A549 (cell line): Measurements from ENCODE around the gene ARHGAP44. TPM values are rescaled to one million over a fixed set of nuclear protein-coding genes. Genes with fewer than 3 reads are reported as not detected.

Experiments
- ATAC-seq, 2 experiments: fragments of 200-7000 bp in 1 of 2; fragments of >200 bp in 1 of 2; cut with Nextera tagmentation in 1 of 2; cut with Tn5 transposase in 1 of 2; 3 replicates each; pipeline versions ENCODE4 v1.8.0 to v1.9.1; 2018 to 2020; ENCODE audit warnings: mild to moderate bottlenecking in 1 of 2, moderate library complexity in 1 of 2
- CTCF ChIA-PET: fragments of 300-600 bp; sonication (Branson Sonifier 250); formaldehyde crosslinking; extraction: SDS; loops from one replicate; lab custom pipeline; 2021; ENCODE audit warnings: antibody characterized with exemption, inconsistent platforms; lab: Yijun Ruan, JAX
- POLR2A ChIA-PET: fragments of 350-600 bp; formaldehyde crosslinking; extraction: SDS; loops from one replicate; lab custom pipeline; 2021; ENCODE audit warnings: antibody characterized with exemption, inconsistent platforms; lab: Yijun Ruan, JAX
- DNase-seq, 2 experiments: peaks; one replicate each; pipeline versions ENCODE4 v3.0.0 to v3.0.0-alpha.2; 2011 to 2016; ENCODE audit warnings: low read depth in 1 of 2, low spot score in 1 of 2
- FAIRE-seq: peaks from 2 replicates; lab custom pipeline; 2011; peaks lifted over from hg19 to GRCh38; lab: Jason Lieb, UNC
- H3K27ac ChIP-seq, 2 experiments: fragments of >200 bp; sonication (Bioruptor Twin); formaldehyde crosslinking; 3 replicates each; pipeline ENCODE4 v1.5.1; 2016 to 2017
- H3K4me1 ChIP-seq: fragments of >200 bp; sonication (Bioruptor Twin); formaldehyde crosslinking; 3 replicates; pipeline ENCODE4 v1.6.1; 2016
- H3K4me2 ChIP-seq: fragments of >200 bp; sonication (Bioruptor Twin); formaldehyde crosslinking; 3 replicates; pipeline ENCODE4 v1.6.1; 2016
- H3K4me3 ChIP-seq: fragments of >200 bp; sonication (Bioruptor Twin); formaldehyde crosslinking; 3 replicates; pipeline ENCODE4 v1.5.1; 2016
- H3K9me3 ChIP-seq: fragments of >200 bp; sonication (Bioruptor Twin); formaldehyde crosslinking; 3 replicates; pipeline ENCODE4 v1.6.1; 2016
- BCL3 ChIP-seq: fragments of >200 bp; sonication (Bioruptor Twin); formaldehyde crosslinking; IDR thresholded peaks from 3 replicates; pipeline ENCODE4 v1.6.1; 2016
- CBX2 ChIP-seq: fragments of 200-600 bp; sonication (generic); IDR thresholded peaks from 2 replicates; pipeline ENCODE4 v1.6.1; 2016; ENCODE audit warnings: low read depth, mild to moderate bottlenecking, borderline replicate concordance
- CBX8 ChIP-seq: fragments of 200-600 bp; sonication (generic); IDR thresholded peaks from 2 replicates; pipeline ENCODE4 v1.6.1; 2016
- CEBPB ChIP-seq, 2 experiments: fragments of >200 bp in 1 of 2; sonication (Bioruptor Twin) in 1 of 2; formaldehyde crosslinking in 1 of 2; IDR thresholded peaks; 2 replicates each; pipeline ENCODE4 v1.6.1; 2012 to 2016
- CHD2 ChIP-seq: fragments of 150-350 bp; IDR thresholded peaks from 2 replicates; pipeline ENCODE4 v1.6.1; 2014; ENCODE audit warnings: low read length; ENCODE audit not compliant: partially characterized antibody
- FOSL2 ChIP-seq, 2 experiments: fragments of 450-650 bp in 1 of 2; fragments of >200 bp in 1 of 2; sonication (Bioruptor Twin) in 1 of 2; formaldehyde crosslinking; IDR thresholded peaks; 2 replicates each; pipeline versions ENCODE4 v1.5.0 to v1.6.1; 2016 to 2020; ENCODE audit warnings: mild to moderate bottlenecking in 1 of 2, moderate library complexity in 1 of 2
- FOXS1 ChIP-seq: fragments of 250-450 bp; sonication (Bioruptor Pico); IDR thresholded peaks from 2 replicates; pipeline ENCODE4 v1.5.0; 2020; ENCODE audit warnings: mild to moderate bottlenecking, moderate library complexity
- GATA3 ChIP-seq: IDR thresholded peaks from 2 replicates; pipeline ENCODE4 v1.6.1; 2012; ENCODE audit warnings: borderline replicate concordance
- HEYL ChIP-seq: fragments of 250-450 bp; sonication (Bioruptor Pico); IDR thresholded peaks from 2 replicates; pipeline ENCODE4 v1.8.0; 2021; ENCODE audit warnings: mild to moderate bottlenecking, moderate library complexity
- HMGXB4 ChIP-seq: fragments of 250-450 bp; sonication (Bioruptor Pico); IDR thresholded peaks from 2 replicates; pipeline ENCODE4 v1.5.0; 2021; ENCODE audit warnings: mild to moderate bottlenecking, moderate library complexity, borderline replicate concordance
- HOXA7 ChIP-seq: fragments of 250-450 bp; sonication (Bioruptor Pico); IDR thresholded peaks from 2 replicates; pipeline ENCODE4 v1.5.0; 2020; ENCODE audit warnings: mild to moderate bottlenecking, moderate library complexity
- HOXB13 ChIP-seq: fragments of 250-450 bp; sonication (Bioruptor Pico); IDR thresholded peaks from 2 replicates; pipeline ENCODE4 v1.5.0; 2020; ENCODE audit warnings: low read depth, mild to moderate bottlenecking, moderate library complexity
- JUNB ChIP-seq: fragments of >200 bp; sonication (Bioruptor Twin); formaldehyde crosslinking; IDR thresholded peaks from 2 replicates; pipeline ENCODE4 v1.6.1; 2016
- KDM1A ChIP-seq: fragments of 200-600 bp; sonication (generic); IDR thresholded peaks from 2 replicates; pipeline ENCODE4 v1.6.1; 2016; ENCODE audit warnings: low read depth, mild to moderate bottlenecking
- KDM5A ChIP-seq: fragments of 200-600 bp; sonication (generic); IDR thresholded peaks from 2 replicates; pipeline ENCODE4 v1.6.1; 2016; ENCODE audit warnings: antibody characterized with exemption, mild to moderate bottlenecking
- MAFK ChIP-seq: fragments of 450-650 bp; IDR thresholded peaks from 2 replicates; pipeline ENCODE4 v1.6.1; 2014; ENCODE audit not compliant: partially characterized antibody
- MAZ ChIP-seq: fragments of 150-350 bp; IDR thresholded peaks from 2 replicates; pipeline ENCODE4 v1.6.1; 2014; ENCODE audit warnings: antibody characterized with exemption, low read depth, low read length, borderline replicate concordance
- NR3C1 ChIP-seq: fragments of >200 bp; sonication (Bioruptor Twin); formaldehyde crosslinking; IDR thresholded peaks from 3 replicates; pipeline ENCODE4 v1.6.1; 2017
- PHF8 ChIP-seq: fragments of 200-600 bp; sonication (generic); IDR thresholded peaks from 2 replicates; pipeline ENCODE4 v1.6.1; 2016; ENCODE audit warnings: low read depth, mild to moderate bottlenecking, antibody characterized with exemption, moderate library complexity, borderline replicate concordance
- POLR2A ChIP-seq: IDR thresholded peaks from 2 replicates; pipeline ENCODE4 v1.6.1; 2012; ENCODE audit warnings: mild to moderate bottlenecking, low read length
- REST ChIP-seq: fragments of 200-600 bp; sonication (generic); IDR thresholded peaks from 2 replicates; pipeline ENCODE4 v1.6.1; 2016; ENCODE audit warnings: antibody characterized with exemption, mild to moderate bottlenecking, moderate library complexity
- RFX5 ChIP-seq: fragments of 450-650 bp; IDR thresholded peaks from 2 replicates; pipeline ENCODE4 v1.7.1; 2014; ENCODE audit warnings: antibody characterized with exemption, mild to moderate bottlenecking, moderate library complexity
- RNF2 ChIP-seq: fragments of 200-600 bp; sonication (generic); IDR thresholded peaks from 2 replicates; pipeline ENCODE4 v1.6.1; 2016; ENCODE audit warnings: low read depth, mild to moderate bottlenecking, antibody characterized with exemption, moderate library complexity, borderline replicate concordance
- TFCP2L1 ChIP-seq: fragments of 250-450 bp; sonication (Bioruptor Pico); IDR thresholded peaks from 2 replicates; pipeline ENCODE4 v1.5.0; 2021; ENCODE audit warnings: mild to moderate bottlenecking
- ZC3H11A ChIP-seq: fragments of 450-650 bp; IDR thresholded peaks from 2 replicates; pipeline ENCODE4 v1.6.1; 2014; ENCODE audit warnings: antibody characterized with exemption, mild to moderate bottlenecking
- ZNF302 ChIP-seq: fragments of 250-450 bp; sonication (Bioruptor Pico); IDR thresholded peaks from 2 replicates; pipeline ENCODE4 v1.9.0; 2021; ENCODE audit warnings: inconsistent platforms, mild to moderate bottlenecking, moderate library complexity
- WGBS: methylation state at CpG from one replicate; pipeline ENCODE4 v1.1.6; 2017; ENCODE audit errors: missing lambda C conversion rate; 5-methylcytosine and 5-hydroxymethylcytosine counted together
- polyA plus RNA-seq, 4 experiments: library from polyadenylated mRNA; depleted of rRNA in 3 of 4; stranded (reverse); fragments of >200 nt; fragmentation: RNase III in 1 of 4; extraction: RNeasy Plus Mini Kit Qiagen cat#74134 plus additional on column Dnase treatment in 1 of 4; gene quantifications; 2 replicates in 3 of 4; 3 replicates in 1 of 4; pipeline ENCODE4 v1.2.3, GENCODE V29; 2011 to 2017

The ARHGAP44 gene
- polyA plus RNA-seq, 2 of the 4 experiments (the other 2 are of a cell fraction) = 4.1 to 4.2 TPM

- CTCF ChIA-PET = interaction anchor here (0.6 to 2.7 kb wide), 16 partner anchors 8 to 562 kb away, joined by 3 to 21 read pairs (median 7); no protein-coding TSS in a partner anchor
- WGBS = 63% methylated on average over 3 of the region's 3 CpGs
- no peak for DNase-seq
- H3K4me1 ChIP-seq = peaks cover 12% of the 10 kb centered on the region
- no peak overlapping the region for H3K4me2 ChIP-seq
- FAIRE-seq = no peak
- H3K27ac ChIP-seq = no peak overlapping the region
- POLR2A ChIA-PET = no interaction called here
- H3K4me3 ChIP-seq = no peak overlapping the region
- no peaks in the 10 kb centered on the region for H3K9me3 ChIP-seq
- ATAC-seq = no peak
- TF ChIP-seq ZNF302 (CRISPR knock-in tag) = no peak
- no peak for TF ChIP-seq FOSL2 (IDR thresholded peaks at IDR 0.05)
- no peak for TF ChIP-seq FOSL2 (CRISPR knock-in tag; IDR thresholded peaks at IDR 0.05)
- no peak for TF ChIP-seq HOXA7
- TF ChIP-seq MAZ = no peak
- no peak for TF ChIP-seq REST
- no peak for TF ChIP-seq PHF8
- TF ChIP-seq TFCP2L1 (CRISPR knock-in tag) = no peak
- TF ChIP-seq RNF2 = no peak
- no peak for TF ChIP-seq BCL3
- TF ChIP-seq CBX2 = no peak
- no peak for TF ChIP-seq HEYL (CRISPR knock-in tag)
- TF ChIP-seq KDM5A = no peak
- TF ChIP-seq CBX8 = no peak
- TF ChIP-seq CHD2 = no peak
- TF ChIP-seq RFX5 = no peak
- no peak for TF ChIP-seq MAFK
- no peak for TF ChIP-seq KDM1A
- no peak for TF ChIP-seq POLR2A
Observed at GRCh38 chr17:12743046-12743445, 46.3 kb upstream of the ARHGAP44 start.

GRCh38 chr17:12744298-12744697 lies 45.0 kb upstream of the ARHGAP44 start:
- ChIA-PET CTCF (interaction anchor here (0.6 to 2.0 kb wide), 6 partner anchors 77 to 641 kb away, joined by 3 to 7 read pairs (median 4); no protein-coding TSS in a partner anchor), POLR2A (no interaction called here)
- TF ChIP-seq JUNB = no peak
- no peak for TF ChIP-seq MAZ
- TF ChIP-seq FOXS1 (CRISPR knock-in tag) = no peak
- no peak for TF ChIP-seq CEBPB (IDR thresholded peaks at IDR 0.05)
- TF ChIP-seq POLR2A = no peak
- TF ChIP-seq ZC3H11A = no peak
- no peak for TF ChIP-seq NR3C1
- no peak for TF ChIP-seq GATA3
- no peak for TF ChIP-seq HOXB13
- no peak for TF ChIP-seq HMGXB4 (CRISPR knock-in tag)
- no peak; a peak in 1 of 6 replicates for ATAC-seq
- H3K9me3 ChIP-seq = no peaks in the 10 kb centered on the region
- H3K4me3 ChIP-seq = no peak overlapping the region
- no peak for FAIRE-seq
- H3K4me2 ChIP-seq = no peak overlapping the region
- WGBS = 79% methylated on average over 5 of the region's 5 CpGs
- DNase-seq = no peak
- no peak overlapping the region for H3K27ac ChIP-seq
- peaks cover 11% of the 10 kb centered on the region for H3K4me1 ChIP-seq
